GM21390 (cell line): ENCODE data around the gene LMLN.
"Not testable (repeated sequence)": the region's sequence is repeated elsewhere in the genome, so short reads cannot be mapped to it uniquely, and the experiment has no call there.

Source experiments
- ATAC-seq: cut with Tn5 transposase; IDR thresholded peaks from one replicate; pipeline ENCODE4 v1.9.1; 2021; ENCODE audit not compliant: unreplicated experiment

Gene LMLN, protein sequence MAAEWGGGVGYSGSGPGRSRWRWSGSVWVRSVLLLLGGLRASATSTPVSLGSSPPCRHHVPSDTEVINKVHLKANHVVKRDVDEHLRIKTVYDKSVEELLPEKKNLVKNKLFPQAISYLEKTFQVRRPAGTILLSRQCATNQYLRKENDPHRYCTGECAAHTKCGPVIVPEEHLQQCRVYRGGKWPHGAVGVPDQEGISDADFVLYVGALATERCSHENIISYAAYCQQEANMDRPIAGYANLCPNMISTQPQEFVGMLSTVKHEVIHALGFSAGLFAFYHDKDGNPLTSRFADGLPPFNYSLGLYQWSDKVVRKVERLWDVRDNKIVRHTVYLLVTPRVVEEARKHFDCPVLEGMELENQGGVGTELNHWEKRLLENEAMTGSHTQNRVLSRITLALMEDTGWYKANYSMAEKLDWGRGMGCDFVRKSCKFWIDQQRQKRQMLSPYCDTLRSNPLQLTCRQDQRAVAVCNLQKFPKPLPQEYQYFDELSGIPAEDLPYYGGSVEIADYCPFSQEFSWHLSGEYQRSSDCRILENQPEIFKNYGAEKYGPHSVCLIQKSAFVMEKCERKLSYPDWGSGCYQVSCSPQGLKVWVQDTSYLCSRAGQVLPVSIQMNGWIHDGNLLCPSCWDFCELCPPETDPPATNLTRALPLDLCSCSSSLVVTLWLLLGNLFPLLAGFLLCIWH

DNA sequence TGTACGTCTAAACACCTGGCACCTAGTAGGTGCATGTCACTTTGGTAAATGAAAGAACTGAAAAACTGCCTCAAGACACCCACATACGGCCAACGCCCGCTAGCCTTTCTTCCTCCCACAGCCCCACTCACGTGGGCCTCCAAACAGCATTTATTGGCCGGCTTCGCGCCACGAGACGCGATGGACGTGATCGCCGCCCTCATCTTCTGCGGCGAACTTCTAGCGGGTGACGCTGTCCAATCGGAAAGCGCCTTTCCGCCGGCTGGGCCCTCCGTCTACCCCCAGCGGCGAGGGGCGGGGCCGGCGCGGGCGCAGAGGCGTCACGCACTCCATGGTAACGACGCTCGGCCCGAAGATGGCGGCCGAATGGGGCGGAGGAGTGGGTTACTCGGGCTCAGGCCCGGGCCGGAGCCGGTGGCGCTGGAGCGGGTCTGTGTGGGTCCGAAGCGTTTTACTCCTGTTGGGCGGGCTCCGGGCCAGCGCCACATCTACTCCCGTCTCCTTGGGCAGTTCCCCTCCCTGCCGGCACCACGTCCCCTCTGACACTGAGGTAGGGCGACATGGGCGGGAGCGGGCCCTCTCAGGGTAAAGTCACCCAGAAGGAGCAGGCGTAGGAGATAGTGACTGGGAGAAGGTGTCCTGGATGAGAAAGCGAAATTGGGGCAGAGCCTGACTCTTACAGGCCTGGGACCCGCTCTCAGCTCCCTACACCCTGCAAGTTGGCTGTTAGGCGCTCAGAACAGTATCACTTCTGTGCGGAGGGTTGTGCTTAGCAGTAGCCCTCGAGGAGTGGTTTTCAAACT, at the start of gene LMLN:
Gene LMLN, plus strand, starts transcription at position 327 of the 803 bp plus-strand sequence. Its CDS starts 29 bp downstream, at position 356.
- ATAC-seq: peak; percentile 98

- ATAC-seq: no peak
Measured at GRCh38 chr3:197912741-197913476, 47.1 kb upstream of the LMLN start.

- ATAC-seq: no peak
Measured at GRCh38 chr3:197913641-197914380, 46.2 kb upstream of the LMLN start.

- not testable (repeated sequence) for ATAC-seq
Measured at GRCh38 chr3:197921429-197922275, 38.4 kb upstream of the LMLN start.

DNA sequence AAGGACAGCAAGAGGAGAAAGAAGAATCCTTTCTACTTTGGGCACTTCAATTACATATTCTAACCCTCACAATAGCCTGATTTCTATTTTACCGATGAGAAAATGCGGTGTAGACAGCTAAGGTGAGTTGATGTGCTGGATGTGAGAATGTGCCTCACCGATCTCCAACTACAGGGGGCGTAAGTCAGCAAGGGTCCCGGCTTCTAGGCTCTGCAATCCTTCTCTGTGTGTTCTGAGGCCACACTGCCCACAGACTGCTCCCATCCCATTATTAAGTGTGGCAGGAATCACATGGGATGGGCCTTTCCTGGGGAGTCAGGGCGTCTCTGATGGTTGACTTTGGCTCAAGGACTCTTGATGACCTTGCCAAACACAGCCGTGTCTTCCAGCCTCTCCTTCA, 33.6 kb upstream of the LMLN start:
- no peak for ATAC-seq

- not testable (repeated sequence) for ATAC-seq
Measured at GRCh38 chr3:197927578-197927977, 32.4 kb upstream of the LMLN start.

DNA sequence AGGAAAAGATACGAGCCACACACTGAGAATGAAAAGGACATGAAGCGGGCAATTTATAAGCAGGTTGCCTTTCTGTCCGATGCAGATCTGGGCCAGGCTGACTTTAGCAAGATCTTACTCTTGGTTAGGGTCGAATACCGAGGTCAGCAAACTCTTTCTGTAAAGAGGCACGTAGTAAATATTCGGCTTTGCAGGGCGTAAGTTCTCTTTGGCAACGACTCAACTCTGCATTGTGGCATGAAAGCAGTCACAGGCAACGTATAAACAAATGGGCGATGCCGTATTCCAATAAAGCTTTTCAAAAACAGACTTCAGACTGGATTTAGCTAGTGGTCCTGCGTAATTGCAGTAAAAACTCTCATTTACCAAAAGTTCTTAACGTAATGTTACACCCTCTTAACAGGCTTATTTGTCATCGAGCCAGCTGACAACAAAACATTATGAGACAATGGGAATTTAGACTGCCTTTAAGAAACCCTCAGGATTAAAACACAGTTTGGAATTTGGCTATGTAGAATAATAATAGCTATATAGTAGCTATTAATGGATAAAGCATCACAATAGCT, 23.1 kb upstream of the LMLN start:
- no peak for ATAC-seq

DNA sequence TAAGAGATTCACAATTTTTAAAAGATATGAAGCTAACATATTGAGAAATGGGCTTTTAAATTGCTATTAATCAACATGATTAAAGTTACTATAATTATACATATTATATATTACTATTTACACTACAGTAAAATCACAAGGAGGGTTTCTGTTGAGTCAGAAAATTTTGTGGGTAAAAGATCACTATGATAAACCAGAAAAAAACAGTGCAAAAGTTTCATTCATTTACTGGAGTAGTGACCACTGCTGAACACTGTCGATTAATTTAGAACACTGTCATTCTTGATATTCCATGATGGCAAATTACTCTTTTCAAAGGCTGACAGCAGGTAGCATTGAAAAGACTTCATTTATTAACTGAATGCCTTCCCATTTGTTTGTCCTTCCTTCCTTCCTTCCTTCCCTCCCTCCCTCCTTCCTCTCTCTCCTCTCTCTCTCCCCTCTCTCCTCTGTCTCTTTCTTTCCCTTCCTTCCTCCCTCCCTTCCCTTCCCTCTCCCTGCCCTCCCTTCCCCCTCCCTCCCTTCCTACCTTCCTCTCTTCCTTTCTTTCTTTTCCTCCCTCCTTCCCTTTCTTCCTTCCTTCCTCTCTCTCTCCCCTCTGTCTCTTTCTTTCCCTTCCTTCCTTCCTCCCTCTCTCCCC, 19.2 kb upstream of the LMLN start:
- no peak for ATAC-seq

DNA sequence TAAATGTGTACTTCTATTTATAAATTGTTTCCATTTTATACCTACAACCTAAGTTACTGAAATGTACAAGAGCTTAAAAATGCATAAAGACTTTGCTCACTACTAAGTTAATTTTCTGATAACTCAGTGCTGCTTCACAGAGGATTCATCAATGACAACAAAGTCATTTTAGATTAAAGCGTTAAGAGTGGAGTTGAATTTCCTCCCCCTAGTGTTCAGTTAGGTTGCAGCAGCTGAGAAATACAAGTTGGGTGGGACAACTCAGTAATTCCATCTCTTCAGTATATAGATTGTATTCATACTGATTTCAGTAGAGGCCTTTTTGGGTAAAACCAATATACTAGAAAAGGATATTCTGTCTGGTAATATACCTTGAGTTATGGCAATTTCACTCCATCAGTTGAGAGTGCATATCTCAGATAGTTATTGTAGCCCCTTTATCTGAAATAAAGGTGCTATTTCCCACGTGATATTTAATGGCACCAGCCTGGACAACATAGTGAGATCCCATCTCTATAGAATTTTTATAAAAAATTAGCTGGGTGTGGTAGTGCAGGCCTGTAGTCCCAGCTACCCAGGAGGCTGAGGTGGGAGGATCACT, 17.0 kb upstream of the LMLN start:
- ATAC-seq: no peak

DNA sequence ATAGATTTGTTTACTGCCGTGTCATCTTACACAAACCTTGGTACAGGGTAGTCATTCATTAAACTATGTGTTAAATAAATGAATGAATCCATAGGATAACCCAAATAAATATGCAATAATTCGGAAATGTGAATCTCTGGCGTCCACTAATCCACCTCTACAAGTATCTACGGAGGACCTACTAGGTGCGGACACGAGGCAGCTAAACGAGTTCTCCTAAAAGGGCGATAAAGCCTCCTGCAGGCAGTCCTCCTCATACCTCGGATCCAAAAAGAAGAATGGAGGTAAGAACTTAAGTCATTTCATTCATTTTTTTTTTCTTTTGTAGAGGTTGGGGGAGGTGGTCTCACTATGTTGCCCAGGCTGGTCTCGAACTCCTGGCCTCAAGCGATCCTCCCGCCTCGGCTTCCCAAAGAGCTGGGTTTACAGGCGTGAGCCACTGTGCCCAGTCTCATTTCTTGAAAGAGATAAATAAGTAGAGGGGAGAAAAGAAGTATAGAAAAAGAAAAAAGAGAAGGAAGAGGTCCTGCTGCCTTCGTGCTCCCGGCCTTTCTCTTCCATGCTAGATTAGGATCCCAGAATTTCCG, 10.7 kb upstream of the LMLN start:
- peak; percentile 2 for ATAC-seq

DNA sequence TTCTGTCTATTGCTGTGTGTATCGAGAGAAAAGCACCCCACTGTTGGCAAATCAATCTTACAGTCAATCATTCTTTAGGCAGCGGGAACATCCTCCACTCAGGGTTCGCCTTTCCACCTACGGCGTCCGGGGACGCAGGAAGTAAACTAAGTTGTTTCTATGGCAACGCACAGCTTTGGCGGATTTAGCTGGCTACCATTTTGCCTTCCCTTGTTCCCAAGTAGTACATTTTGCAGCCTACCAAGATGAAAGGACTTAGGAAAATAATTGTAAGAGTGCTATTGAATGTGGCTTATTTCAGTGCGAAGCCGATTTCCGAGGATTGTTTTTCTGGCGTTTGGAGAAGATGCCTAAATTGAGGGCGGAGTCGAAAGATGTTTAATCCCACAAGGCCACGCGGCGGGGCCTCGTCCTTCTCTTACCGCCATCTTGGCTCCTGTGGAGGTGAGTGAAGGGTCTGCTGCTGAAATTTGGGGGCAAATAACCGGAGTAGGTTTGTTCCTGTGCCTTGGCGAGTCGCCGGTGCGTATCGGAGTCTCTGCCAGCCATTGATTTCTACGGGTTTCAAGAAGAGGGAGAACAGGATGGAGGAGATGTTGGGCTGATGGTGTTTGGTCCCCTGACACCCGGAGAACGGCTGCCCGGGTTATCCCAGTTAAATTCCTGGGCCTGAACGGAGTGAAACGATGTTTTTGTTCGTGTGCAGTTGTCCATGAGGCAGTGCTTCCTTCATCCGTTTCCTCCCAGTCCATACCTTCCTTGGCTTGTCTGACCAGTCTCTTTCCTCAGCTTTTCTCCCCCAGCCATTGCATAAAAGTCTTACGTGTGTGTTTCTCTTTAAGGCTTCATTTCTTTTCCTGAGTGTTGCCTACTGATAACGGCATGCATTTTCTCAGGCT, 10.0 kb upstream of the LMLN start, which contains the start of gene RPL35A:
Gene RPL35A, plus strand, starts transcription at position 413 of the 899 bp plus-strand sequence. CDS start 778 bp downstream, outside the sequence.
- peak; percentile 89 for ATAC-seq

DNA sequence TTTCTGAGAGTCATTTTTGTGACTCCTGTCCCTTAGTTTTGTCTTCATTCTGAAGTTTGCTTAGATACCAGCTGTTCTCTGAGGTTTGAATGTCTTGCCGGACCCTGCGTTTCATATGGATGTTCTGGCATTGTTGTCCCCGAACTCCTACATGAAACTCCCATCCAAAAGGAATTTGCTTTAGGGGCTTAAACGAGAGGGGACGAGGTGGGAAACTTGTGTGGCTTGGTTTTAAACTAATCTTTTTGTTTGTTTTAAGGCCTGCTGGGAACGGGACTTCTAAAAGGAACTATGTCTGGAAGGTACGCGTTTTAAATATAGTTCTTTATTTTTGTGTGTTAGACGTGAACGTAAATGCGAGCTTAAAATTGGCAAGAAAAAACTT, 9.3 kb upstream of the LMLN start:
- ATAC-seq: no peak

- no peak for ATAC-seq
Measured at GRCh38 chr3:197951392-197951990, 8.5 kb upstream of the LMLN start.

GRCh38 chr3:197952440-197952839, 7.6 kb upstream of the LMLN start:
- ATAC-seq: no peak

- no peak for ATAC-seq
Measured at GRCh38 chr3:197953325-197953724, 6.7 kb upstream of the LMLN start.

DNA sequence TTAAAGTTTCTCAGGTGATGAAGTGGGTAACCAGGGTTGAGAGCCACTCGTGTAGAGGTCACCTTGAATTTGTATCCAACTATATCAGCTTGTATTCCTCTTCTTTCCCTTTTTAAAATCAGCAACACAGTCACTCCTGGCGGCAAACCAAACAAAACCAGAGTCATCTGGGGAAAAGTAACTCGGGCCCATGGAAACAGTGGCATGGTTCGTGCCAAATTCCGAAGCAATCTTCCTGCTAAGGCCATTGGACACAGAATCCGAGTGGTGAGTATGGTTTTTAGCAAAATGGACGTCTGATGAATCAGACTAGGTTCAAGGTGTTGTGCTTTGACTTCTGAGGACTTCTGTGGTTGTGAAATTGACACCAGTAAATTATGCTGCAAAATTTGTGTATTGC, 6.1 kb upstream of the LMLN start:
- no peak for ATAC-seq
